Liver (tissue), 3 donors: Measurements from ENCODE around the gene TBC1D5.

ENCODE experiments used
- CTCF ChIP-seq: fragments of 150-350 bp; IDR thresholded peaks from 2 replicates; pipeline ENCODE4 v1.5.1; 2017; ENCODE audit warnings: improper control_type of control experiment, low read depth, low read length; ENCODE audit not compliant: missing input control
- EGR1 ChIP-seq, 2 donors: IDR thresholded peaks; 2 replicates each; pipeline ENCODE4 v1.6.1; 2016 to 2018; ENCODE audit warnings: antibody characterized with exemption in 2 of 2, low read depth in 2 of 2
- GABPA ChIP-seq, 2 donors: IDR thresholded peaks in 1 of 2; conservative IDR thresholded peaks in 1 of 2; 2 replicates each; pipeline ENCODE4 v1.6.1; 2016; ENCODE audit warnings: antibody characterized with exemption in 2 of 2, mild to moderate bottlenecking in 1 of 2, moderate library complexity in 1 of 2
- JUND ChIP-seq, 2 donors: IDR thresholded peaks; 2 replicates each; pipeline ENCODE4 v1.6.1; 2016; ENCODE audit warnings: antibody characterized with exemption in 2 of 2
- MAX ChIP-seq: IDR thresholded peaks from 2 replicates; pipeline ENCODE4 v1.6.1; 2016; ENCODE audit warnings: antibody characterized with exemption
- NR2F2 ChIP-seq: IDR thresholded peaks from 2 replicates; pipeline ENCODE4 v1.6.1; 2016; ENCODE audit warnings: antibody characterized with exemption
- donor health status: healthy.
- donor health status: healthy.

- TF ChIP-seq CTCF (no peak), EGR1 (IDR thresholded peaks at IDR 0.05; ENCODE audit: low read depth in 2 of 2) (no peak), MAX (no peak), NR2F2 (no peak), JUND (IDR thresholded peaks at IDR 0.05) (no peak), GABPA (IDR thresholded peaks at IDR 0.05 in 1 of 2, conservative IDR thresholded peaks at IDR 0.05 in 1 of 2) (no peak)
Observed at GRCh38 chr3:17674082-17674686, 68.2 kb downstream of the TBC1D5 start.
